Neutrophil (primary cell): ENCODE results near the gene ACOX2.

Source experiments
- H3K27ac ChIP-seq: fragments of 200-600 bp; sonication (generic); 2 replicates; pipeline ENCODE4 v1.5.1; 2016; ENCODE audit warnings: mild to moderate bottlenecking, moderate library complexity
- H3K27me3 ChIP-seq: fragments of 200-600 bp; sonication (generic); 2 replicates; pipeline ENCODE4 v1.6.0; 2016; ENCODE audit warnings: mild to moderate bottlenecking
- H3K36me3 ChIP-seq: fragments of 200-600 bp; sonication (generic); 2 replicates; pipeline ENCODE4 v1.5.1; 2017
- H3K4me1 ChIP-seq, 2 experiments: fragments of 200-600 bp in 1 of 2; sonication (generic) in 1 of 2; 1 replicate in 1 of 2; 2 replicates in 1 of 2; pipeline versions ENCODE4 v1.5.1 to v1.6.1; 2013 to 2016; ENCODE audit warnings: low read depth in 1 of 2, low read length in 1 of 2, mild to moderate bottlenecking in 1 of 2, moderate library complexity in 1 of 2; ENCODE audit not compliant: control insufficient read depth in 1 of 2, insufficient read depth in 1 of 2
- H3K4me3 ChIP-seq, 2 experiments: fragments of 200-600 bp in 1 of 2; sonication (generic) in 1 of 2; 1 replicate in 1 of 2; 2 replicates in 1 of 2; pipeline ENCODE4 v1.5.1; 2013 to 2016; ENCODE audit warnings: low read depth in 1 of 2, low read length in 1 of 2, mild to moderate bottlenecking in 1 of 2, moderate library complexity in 1 of 2
- H3K9me3 ChIP-seq: fragments of 200-600 bp; sonication (generic); 2 replicates; pipeline ENCODE4 v1.5.1; 2016
- TF ChIP-seq, protein P1 (sequence below): fragments of 200-600 bp; sonication (generic); IDR thresholded peaks from 2 replicates; pipeline ENCODE4 v1.5.1; 2016; ENCODE audit warnings: antibody characterized with exemption

The ACOX2 gene

DNA sequence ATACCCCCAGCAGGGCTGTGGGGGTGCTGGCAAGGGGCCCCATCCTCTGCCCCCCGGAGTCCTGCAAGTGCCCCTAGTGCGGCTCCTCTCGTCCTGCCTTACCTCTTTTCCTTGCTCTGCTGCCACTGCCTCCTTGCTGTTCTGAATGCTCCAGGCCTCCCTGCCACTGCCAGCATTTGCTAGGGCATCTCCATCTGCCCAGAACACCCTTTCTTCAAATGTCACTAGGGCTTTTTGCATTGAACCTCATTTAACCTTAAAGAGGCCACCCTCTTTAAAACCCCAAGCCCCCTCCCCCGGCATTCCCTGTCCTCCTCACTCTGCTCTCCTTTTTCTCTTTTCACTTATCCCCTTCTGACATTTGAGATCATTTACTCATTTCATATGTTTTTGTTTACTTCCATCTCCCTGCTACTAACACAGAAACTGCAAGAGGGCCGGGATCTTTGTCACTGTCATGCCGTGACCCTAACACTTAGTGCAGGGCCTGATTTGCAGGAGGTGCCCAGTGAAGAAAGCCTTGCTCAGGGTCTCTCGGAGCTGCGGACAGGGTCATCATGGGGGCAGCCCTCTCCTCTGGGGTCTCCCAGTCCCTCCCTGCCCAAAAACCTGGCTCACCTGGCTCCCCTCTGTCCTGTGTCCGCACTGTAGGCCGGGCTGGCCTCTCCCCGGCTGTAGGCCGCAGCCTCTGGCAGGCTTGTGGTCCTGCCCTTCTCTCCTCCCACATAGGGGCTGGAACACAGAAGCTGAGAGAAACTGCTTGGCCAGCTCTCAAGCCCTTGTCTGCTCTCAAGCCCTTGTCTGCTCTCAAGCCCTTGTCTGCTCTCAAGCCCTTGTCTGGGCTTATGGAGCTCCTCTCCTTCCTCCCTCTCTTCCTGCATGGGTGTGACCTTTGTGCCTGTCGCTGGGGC is at the start of gene ACOX2:
Gene ACOX2, minus strand, starts transcription at position 690 of the 911 bp plus-strand sequence. CDS start 2,084 bp downstream, outside the sequence.
- H3K27ac ChIP-seq = no peak within 1 kb of the TSS
- TF ChIP-seq, protein P1, sequence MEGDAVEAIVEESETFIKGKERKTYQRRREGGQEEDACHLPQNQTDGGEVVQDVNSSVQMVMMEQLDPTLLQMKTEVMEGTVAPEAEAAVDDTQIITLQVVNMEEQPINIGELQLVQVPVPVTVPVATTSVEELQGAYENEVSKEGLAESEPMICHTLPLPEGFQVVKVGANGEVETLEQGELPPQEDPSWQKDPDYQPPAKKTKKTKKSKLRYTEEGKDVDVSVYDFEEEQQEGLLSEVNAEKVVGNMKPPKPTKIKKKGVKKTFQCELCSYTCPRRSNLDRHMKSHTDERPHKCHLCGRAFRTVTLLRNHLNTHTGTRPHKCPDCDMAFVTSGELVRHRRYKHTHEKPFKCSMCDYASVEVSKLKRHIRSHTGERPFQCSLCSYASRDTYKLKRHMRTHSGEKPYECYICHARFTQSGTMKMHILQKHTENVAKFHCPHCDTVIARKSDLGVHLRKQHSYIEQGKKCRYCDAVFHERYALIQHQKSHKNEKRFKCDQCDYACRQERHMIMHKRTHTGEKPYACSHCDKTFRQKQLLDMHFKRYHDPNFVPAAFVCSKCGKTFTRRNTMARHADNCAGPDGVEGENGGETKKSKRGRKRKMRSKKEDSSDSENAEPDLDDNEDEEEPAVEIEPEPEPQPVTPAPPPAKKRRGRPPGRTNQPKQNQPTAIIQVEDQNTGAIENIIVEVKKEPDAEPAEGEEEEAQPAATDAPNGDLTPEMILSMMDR = no peak
- no peaks in the 10 kb centered on the region for H3K9me3 ChIP-seq
- H3K4me1 ChIP-seq = peaks cover 3 to 5% of the 10 kb centered on the region in 2 experiments
- H3K27me3 ChIP-seq = no peaks in the 10 kb centered on the region
- H3K36me3 ChIP-seq = no peaks in the 10 kb centered on the region
- no peak within 1 kb of the TSS for H3K4me3 ChIP-seq

DNA sequence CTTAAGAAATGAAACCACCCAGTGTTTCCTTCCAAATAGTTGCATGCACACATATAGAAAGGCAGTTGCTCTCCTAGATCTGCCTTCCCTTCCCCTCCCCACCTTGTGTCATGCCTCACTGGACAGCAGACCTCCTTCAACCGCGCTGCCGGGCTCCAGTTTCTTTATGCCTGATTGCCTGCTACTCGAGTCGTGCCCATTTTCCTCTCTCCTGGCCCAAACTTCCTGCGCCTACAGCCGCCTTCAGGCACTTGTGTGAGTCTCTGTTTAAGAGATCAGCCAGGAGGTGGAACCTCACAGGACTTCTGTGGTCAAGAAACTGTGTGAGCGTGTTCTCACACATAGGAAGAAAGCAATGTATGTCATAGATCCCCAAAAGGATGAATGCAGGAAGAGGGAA is 49.0 kb upstream of the ACOX2 start:
- H3K36me3 ChIP-seq = no peaks in the 10 kb centered on the region
- H3K9me3 ChIP-seq = no peaks in the 10 kb centered on the region
- TF ChIP-seq, protein P1 = no peak
- no peak overlapping the region for H3K27ac ChIP-seq
- H3K4me3 ChIP-seq = peak overlapping the region in 1 of 2 experiments; percentile 55
- peaks cover 94% of the 10 kb centered on the region for H3K27me3 ChIP-seq
- H3K4me1 ChIP-seq = peaks cover 9 to 18% of the 10 kb centered on the region in 2 experiments

DNA sequence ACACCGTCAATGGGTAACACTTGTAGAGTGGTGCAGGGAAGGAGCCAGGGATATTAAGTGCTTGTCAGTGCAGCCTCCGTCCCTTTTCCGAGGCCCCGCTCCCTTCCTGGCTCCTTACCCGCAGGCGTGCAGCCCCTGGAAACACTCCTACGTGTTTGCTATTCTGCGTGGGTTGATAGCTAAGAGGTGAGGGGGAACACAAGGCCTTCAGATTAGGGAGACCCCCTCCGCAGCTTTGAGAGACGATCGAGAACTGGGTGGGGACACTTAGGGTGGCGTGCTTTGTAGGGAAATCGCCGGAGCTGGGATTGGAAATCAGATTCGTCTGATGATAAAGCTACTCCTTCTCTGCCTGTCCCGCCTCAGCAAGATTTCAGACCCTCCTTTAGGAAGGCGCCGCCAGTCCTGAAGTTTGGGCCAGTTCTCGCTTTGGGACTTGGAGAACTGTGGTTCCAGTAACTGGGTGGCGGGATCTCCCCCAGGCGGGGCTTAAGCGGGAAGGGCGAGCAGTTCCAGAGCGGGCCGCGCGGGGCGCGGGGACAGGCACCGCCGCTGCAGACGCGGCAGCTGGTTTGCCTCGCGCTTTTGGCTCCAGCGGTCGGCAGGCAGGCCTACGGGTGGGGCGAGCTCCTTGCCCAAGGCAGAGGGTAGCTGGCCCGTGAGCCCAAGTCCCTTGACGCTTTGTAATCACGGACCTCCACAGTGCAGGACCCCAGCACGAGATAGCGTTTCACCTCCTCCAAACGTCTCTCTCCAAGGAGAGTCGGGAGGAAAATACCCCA is 48.2 kb upstream of the ACOX2 start:
- peak overlapping the region; percentile 40 to 55 for H3K4me3 ChIP-seq
- no peak overlapping the region for H3K27ac ChIP-seq
- TF ChIP-seq, protein P1 = no peak
- H3K4me1 ChIP-seq = peaks cover 9 to 18% of the 10 kb centered on the region in 2 experiments
- H3K9me3 ChIP-seq = no peaks in the 10 kb centered on the region
- H3K36me3 ChIP-seq = no peaks in the 10 kb centered on the region
- H3K27me3 ChIP-seq = peaks cover 93% of the 10 kb centered on the region

DNA sequence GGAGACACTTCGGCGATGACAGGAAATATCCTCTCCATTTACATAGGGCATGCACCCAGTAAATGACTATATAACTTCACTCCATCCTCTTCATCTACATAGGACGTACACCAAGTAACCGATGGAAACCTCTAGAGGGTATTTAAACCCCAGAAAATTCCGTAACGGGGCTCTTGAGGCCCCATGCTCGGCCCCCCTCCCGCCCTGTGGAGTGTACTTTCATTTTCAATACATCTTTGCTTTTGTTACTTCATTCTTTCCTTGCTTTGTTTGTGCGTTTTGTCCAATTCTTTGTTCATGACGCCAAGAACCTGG is 47.7 kb upstream of the ACOX2 start:
- TF ChIP-seq, protein P1 = no peak
- H3K36me3 ChIP-seq = no peaks in the 10 kb centered on the region
- peaks cover 88% of the 10 kb centered on the region for H3K27me3 ChIP-seq
- no peaks in the 10 kb centered on the region for H3K9me3 ChIP-seq
- H3K4me3 ChIP-seq = peak overlapping the region; percentile 40 to 55
- H3K27ac ChIP-seq = no peak overlapping the region
- peaks cover 9 to 18% of the 10 kb centered on the region in 2 experiments for H3K4me1 ChIP-seq

DNA sequence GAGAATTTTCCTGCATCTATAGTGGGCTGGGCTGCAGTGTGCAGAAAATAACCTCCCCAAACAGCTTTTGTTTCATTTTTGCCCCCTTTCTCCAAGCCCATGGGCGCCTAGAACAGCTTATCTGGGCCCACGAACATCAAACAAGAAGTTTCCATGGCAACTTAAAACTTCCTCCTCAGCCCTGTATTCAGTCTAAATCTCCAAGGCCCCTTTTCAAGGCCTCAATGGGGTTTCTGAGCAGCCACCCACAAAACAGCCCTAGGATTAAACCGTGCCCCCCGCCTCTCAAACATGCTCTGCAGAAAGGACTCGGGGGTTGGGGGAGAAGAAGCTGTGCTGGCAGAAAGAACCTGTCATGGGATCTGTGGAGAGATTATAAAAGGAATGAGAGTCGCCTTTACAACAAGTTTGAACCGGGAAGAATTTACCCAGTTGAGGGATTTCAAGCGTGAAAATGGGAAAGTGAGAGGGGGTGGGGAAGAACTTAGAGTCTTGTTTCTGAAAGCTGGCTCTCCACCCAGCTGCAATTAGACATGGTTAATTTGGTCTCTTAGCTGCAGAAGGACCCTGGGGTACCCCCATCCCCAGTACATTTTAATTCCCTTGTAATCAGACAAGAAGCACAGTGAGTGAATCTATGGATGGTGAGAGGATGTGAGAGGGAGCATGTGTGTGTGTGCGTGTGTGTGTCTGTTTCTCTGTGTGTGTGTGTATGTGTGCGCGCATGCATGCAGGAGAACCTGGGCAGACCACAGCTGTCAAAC is 44.5 kb upstream of the ACOX2 start:
- H3K9me3 ChIP-seq = no peaks in the 10 kb centered on the region
- no peak overlapping the region for H3K4me3 ChIP-seq
- no peaks in the 10 kb centered on the region for H3K36me3 ChIP-seq
- peaks cover 9 to 18% of the 10 kb centered on the region in 2 experiments for H3K4me1 ChIP-seq
- no peak overlapping the region for H3K27ac ChIP-seq
- TF ChIP-seq, protein P1 = no peak
- H3K27me3 ChIP-seq = peaks cover 75% of the 10 kb centered on the region
